ENCODE results near the gene PRPF8. TPM values are rescaled to one million over a fixed set of nuclear protein-coding genes. Genes with fewer than 3 reads are reported as not detected.

The PRPF8 gene
- total RNA-seq, 2 donors from 2014 or later = 298 to 375 TPM

DNA sequence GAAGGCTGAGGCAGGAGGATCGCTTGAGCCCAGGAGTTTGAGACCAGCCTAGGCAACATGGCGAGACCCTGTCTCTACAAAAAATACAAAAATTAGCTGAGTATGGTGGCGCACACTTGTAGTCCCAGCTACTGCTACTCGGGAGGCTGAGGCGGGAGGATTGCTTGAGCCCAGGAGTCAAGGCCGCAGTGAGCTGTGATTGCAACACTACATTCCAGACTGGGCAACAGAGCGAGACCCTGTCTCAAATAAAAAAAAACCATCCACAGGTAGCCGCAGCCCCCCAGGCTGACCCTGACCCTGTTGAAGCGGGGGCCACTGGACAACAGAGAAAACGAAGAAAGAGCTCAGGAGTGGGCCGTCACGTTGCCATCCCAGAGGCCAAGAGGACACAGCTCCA lies 60.0 kb downstream of the PRPF8 start:
- peaks cover 14% of the 10 kb centered on the region for H3K27me3 Mint-ChIP-seq (ENCODE audit: insufficient read depth)
- TF ChIP-seq, protein P1, sequence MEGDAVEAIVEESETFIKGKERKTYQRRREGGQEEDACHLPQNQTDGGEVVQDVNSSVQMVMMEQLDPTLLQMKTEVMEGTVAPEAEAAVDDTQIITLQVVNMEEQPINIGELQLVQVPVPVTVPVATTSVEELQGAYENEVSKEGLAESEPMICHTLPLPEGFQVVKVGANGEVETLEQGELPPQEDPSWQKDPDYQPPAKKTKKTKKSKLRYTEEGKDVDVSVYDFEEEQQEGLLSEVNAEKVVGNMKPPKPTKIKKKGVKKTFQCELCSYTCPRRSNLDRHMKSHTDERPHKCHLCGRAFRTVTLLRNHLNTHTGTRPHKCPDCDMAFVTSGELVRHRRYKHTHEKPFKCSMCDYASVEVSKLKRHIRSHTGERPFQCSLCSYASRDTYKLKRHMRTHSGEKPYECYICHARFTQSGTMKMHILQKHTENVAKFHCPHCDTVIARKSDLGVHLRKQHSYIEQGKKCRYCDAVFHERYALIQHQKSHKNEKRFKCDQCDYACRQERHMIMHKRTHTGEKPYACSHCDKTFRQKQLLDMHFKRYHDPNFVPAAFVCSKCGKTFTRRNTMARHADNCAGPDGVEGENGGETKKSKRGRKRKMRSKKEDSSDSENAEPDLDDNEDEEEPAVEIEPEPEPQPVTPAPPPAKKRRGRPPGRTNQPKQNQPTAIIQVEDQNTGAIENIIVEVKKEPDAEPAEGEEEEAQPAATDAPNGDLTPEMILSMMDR (conservative IDR thresholded peaks at IDR 0.05) = no peak
- 79 to 88% methylated on average over 9 to 12 of the region's 12 CpGs for WGBS, 2 experiments (ENCODE audit: insufficient coverage in 1 of 2, insufficient read length in 1 of 2)

DNA sequence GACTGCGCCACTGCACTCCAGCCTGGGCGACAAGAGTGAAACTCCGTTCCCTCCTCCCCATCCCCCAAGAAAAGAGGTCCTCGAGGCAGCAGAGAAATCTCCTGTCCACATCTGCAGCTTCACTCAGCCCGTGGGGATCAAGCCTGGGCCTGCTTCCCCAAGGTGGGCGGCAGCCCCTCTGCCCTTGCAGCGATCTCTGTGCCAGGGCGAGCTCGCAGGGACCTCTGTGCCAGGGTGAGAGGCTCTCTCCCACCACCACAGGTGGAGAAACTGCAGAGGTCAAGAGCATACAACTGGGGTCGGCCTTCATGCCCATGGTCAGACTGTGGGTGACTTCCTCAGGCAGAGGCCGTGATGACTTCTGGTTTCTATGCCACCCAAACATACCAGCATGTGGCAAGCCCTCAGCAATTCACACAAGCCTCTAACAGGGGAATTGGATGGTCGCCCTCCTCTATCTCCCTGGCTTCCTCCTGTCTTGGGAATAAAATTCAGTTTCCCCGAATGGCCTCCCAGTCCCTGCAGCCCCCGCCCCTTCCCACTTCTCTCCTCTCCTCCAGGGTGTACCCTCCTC lies 61.5 kb downstream of the PRPF8 start:
- H3K27me3 Mint-ChIP-seq (ENCODE audit: insufficient read depth) = peaks cover 14% of the 10 kb centered on the region
- no peak for DNase-seq
- H3K9me3 ChIP-seq (ENCODE audit: control insufficient read depth, low read length) = no peaks in the 10 kb centered on the region
- TF ChIP-seq, protein P1 (conservative IDR thresholded peaks at IDR 0.05) = no peak
- H3K4me3 Mint-ChIP-seq = no peak overlapping the region
- no peaks in the 10 kb centered on the region for H3K9me3 Mint-ChIP-seq
- H3K4me3 ChIP-seq (ENCODE audit: low read length) = no peak overlapping the region
- no peak overlapping the region for H3K27ac ChIP-seq (ENCODE audit: low read depth, low read length)
- peaks cover 9% of the 10 kb centered on the region for H3K27me3 ChIP-seq (ENCODE audit: control insufficient read depth, insufficient read depth, low read length, poor library complexity, severe bottlenecking)
- H3K27ac Mint-ChIP-seq = no peak overlapping the region
- no peak overlapping the region for H3K9ac ChIP-seq (ENCODE audit: extremely low read depth, low read length, poor library complexity, severe bottlenecking)
- H3K4me1 ChIP-seq (ENCODE audit: control insufficient read depth, insufficient read depth, low read length) = no peaks in the 10 kb centered on the region
- WGBS, 2 experiments (ENCODE audit: insufficient coverage in 1 of 2, insufficient read length in 1 of 2) = 89 to 96% methylated on average over 7 to 14 of the region's 14 CpGs
- H3K4me1 Mint-ChIP-seq = peaks cover 26% of the 10 kb centered on the region
- H3K36me3 Mint-ChIP-seq (ENCODE audit: low read depth) = peaks cover 4% of the 10 kb centered on the region
- no peaks in the 10 kb centered on the region for H3K36me3 ChIP-seq (ENCODE audit: control insufficient read depth, insufficient read depth, low read length)

More for the DNA sequence above, 60.0 kb downstream of the PRPF8 start:
- H3K4me1 ChIP-seq (ENCODE audit: control insufficient read depth, insufficient read depth, low read length) = no peaks in the 10 kb centered on the region
- H3K9ac ChIP-seq (ENCODE audit: extremely low read depth, low read length, poor library complexity, severe bottlenecking) = no peak overlapping the region
- Mint-ChIP-seq H3K4me1 (peaks cover 26% of the 10 kb centered on the region), H3K9me3 (no peaks in the 10 kb centered on the region), H3K36me3 (ENCODE audit: low read depth) (peaks cover 4% of the 10 kb centered on the region), H3K27ac (no peak overlapping the region), H3K4me3 (no peak overlapping the region)
- no peaks in the 10 kb centered on the region for H3K9me3 ChIP-seq (ENCODE audit: control insufficient read depth, low read length)
- H3K36me3 ChIP-seq (ENCODE audit: control insufficient read depth, insufficient read depth, low read length) = no peaks in the 10 kb centered on the region
- DNase-seq = no peak
- H3K27me3 ChIP-seq (ENCODE audit: control insufficient read depth, insufficient read depth, low read length, poor library complexity, severe bottlenecking) = peaks cover 12% of the 10 kb centered on the region
- no peak overlapping the region for H3K4me3 ChIP-seq (ENCODE audit: low read length)
- H3K27ac ChIP-seq (ENCODE audit: low read depth, low read length) = no peak overlapping the region

DNA sequence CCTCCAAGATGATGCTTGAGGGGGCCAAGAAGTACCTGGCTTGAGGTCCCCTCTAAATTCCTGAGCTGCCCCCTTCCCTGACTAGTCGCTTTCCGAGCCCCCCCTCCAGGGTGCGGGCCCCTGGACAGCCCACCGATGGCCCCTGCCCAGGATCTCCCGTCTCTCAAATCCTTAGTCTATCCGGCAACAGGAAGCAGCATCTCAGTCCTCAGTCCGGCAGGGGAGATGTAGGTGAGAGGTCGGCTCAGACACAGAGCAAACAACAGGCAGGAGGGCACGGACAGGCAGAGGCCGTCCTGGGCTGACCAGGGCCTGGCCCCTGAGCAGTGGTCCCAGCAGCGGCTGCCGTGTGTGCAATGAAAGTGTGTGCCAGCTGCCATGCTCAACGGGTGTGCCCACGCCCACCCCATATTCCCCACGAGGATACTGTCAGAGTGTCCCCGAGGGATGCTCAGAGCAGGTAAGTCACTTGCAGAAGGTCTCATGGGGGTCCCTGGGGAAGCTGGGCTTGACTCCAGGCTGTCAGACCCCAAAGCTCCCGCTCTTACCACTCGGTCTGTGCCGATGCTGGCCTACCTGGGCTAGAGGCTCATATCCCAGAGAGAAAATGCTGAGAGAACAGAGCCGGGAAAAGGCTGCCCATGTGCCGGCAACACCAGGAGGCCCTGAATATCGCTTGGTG lies 63.3 kb downstream of the PRPF8 start:
- Mint-ChIP-seq H3K4me1 (peaks cover 16% of the 10 kb centered on the region), H3K9me3 (no peaks in the 10 kb centered on the region), H3K4me3 (peak overlapping the region; percentile 25), H3K27me3 (ENCODE audit: insufficient read depth) (peaks cover 4% of the 10 kb centered on the region), H3K27ac (peak overlapping the region; percentile 55), H3K36me3 (ENCODE audit: low read depth) (peaks cover 4% of the 10 kb centered on the region)
- TF ChIP-seq, protein P1 (conservative IDR thresholded peaks at IDR 0.05) = no peak
- Histone ChIP-seq H3K27me3 (ENCODE audit: control insufficient read depth, insufficient read depth, low read length, poor library complexity, severe bottlenecking) (no peaks in the 10 kb centered on the region), H3K4me3 (ENCODE audit: low read length) (no peak overlapping the region), H3K36me3 (ENCODE audit: control insufficient read depth, insufficient read depth, low read length) (no peaks in the 10 kb centered on the region), H3K9me3 (ENCODE audit: control insufficient read depth, low read length) (no peaks in the 10 kb centered on the region), H3K4me1 (ENCODE audit: control insufficient read depth, insufficient read depth, low read length) (no peaks in the 10 kb centered on the region), H3K27ac (ENCODE audit: low read depth, low read length) (no peak overlapping the region), H3K9ac (ENCODE audit: extremely low read depth, low read length, poor library complexity, severe bottlenecking) (no peak overlapping the region)
- WGBS, 2 experiments (ENCODE audit: insufficient coverage in 1 of 2, insufficient read length in 1 of 2) = 84 to 90% methylated on average over 14 to 22 of the region's 22 CpGs
- DNase-seq = no peak

Measured in endodermal cell (in vitro differentiated cells).